ENCODE data around the gene LRRC8C.

Gene LRRC8C

DNA sequence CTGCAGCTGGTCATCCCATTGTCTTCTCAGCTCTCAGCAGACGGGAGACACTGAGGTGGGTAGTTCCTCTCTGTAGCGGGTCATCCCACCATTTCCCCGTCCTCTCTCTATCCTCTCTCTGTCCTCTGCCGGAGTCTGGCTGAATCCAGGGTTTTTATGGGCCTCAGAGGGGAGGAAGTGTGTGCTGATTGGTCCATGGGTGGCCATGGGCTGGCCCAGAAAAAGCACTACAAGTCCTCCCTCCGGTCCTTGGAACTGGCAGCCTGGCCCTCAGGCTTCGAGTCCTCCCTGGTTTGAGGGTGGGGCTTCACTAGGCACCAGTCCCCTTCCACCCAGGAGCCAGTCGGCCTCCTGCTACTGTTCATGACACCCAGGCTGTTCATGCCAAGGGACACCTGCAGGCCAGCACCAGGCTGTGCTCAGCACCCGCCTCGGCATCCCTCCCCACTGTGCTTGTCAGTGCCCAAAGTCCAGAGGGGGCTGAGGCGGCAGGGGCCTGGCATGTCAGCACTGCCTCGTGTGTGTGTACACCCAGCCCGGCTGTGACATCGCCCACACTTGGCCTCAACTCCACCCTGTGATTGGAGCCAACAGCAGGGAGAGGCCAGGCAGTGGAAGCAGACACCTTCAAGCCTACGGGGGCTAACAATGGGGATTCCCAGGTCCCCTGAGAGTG lies 23.0 kb upstream of the LRRC8C start:
- in situ Hi-C loops (cut with HindIII; ENCODE audit: low pct_ligation_motif_present, low sequenced_read_pairs) = no loop called here
- H3K36me3 ChIP-seq (replicated peaks) = no peaks in the 10 kb centered on the region
- TF ChIP-seq, protein P1, sequence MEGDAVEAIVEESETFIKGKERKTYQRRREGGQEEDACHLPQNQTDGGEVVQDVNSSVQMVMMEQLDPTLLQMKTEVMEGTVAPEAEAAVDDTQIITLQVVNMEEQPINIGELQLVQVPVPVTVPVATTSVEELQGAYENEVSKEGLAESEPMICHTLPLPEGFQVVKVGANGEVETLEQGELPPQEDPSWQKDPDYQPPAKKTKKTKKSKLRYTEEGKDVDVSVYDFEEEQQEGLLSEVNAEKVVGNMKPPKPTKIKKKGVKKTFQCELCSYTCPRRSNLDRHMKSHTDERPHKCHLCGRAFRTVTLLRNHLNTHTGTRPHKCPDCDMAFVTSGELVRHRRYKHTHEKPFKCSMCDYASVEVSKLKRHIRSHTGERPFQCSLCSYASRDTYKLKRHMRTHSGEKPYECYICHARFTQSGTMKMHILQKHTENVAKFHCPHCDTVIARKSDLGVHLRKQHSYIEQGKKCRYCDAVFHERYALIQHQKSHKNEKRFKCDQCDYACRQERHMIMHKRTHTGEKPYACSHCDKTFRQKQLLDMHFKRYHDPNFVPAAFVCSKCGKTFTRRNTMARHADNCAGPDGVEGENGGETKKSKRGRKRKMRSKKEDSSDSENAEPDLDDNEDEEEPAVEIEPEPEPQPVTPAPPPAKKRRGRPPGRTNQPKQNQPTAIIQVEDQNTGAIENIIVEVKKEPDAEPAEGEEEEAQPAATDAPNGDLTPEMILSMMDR (IDR thresholded peaks at IDR 0.05; ENCODE audit: low read depth, low read length, missing control alignments) = no peak
- DNase-seq = no peak
- H3K4me3 ChIP-seq (ENCODE audit: low read depth, low read length) = no peak overlapping the region
- no peak overlapping the region for H3K27ac ChIP-seq
- no peaks in the 10 kb centered on the region for H3K27me3 ChIP-seq (replicated peaks)

DNA sequence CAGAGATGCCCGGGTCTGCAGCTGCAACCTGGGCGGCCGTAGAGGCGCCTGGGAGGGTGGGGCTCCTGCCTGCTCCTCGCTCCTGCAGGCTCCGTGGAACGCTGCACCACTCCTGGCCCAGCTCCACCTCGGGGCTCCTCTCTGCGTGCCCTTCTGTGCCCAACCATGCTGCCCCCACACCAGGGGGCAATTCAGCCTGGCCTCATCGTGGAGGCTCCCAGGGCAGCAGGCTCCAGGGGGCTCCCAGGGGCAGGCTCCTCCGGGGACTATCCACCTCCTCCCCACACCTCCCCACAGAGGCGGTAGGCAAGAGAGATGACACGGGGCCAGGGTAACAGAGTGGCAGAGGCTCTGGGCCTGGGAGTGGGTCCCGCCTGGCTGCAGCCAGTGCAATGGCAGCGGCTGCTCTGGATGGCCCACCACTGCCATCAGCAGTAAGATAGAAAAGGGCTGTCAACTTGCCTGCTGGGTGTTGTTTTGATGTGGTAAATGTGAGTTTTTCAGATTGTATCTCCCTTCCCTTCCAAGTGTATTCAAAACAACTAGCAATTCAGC lies 22.4 kb upstream of the LRRC8C start:
- H3K27me3 ChIP-seq (replicated peaks) = no peaks in the 10 kb centered on the region
- TF ChIP-seq, protein P1 (IDR thresholded peaks at IDR 0.05; ENCODE audit: low read depth, low read length, missing control alignments) = no peak
- no peak overlapping the region for H3K27ac ChIP-seq
- in situ Hi-C loops (cut with HindIII; ENCODE audit: low pct_ligation_motif_present, low sequenced_read_pairs) = no loop called here
- no peak for DNase-seq
- H3K4me3 ChIP-seq (ENCODE audit: low read depth, low read length) = no peak overlapping the region
- no peaks in the 10 kb centered on the region for H3K36me3 ChIP-seq (replicated peaks)

DNA sequence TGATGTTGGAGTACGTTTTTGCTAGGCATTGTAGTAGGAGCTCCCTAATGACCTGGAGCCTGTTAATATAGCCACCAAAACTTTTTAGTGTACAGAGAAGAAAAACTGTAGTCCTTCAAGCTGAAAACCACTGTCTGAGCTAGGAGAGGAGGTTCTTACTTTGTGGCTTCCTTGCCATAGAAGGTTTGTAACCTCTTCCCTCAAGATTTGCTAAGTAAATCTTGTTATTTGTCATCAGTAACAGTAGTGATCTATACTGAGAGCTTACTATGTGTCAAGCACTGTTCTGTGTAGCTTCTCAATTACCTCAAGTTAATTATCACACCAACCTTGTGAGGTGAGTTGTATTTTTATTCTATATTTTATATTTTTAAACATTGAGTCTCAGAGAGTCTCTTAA lies 21.2 kb upstream of the LRRC8C start:
- DNase-seq = no peak
- in situ Hi-C loops (cut with HindIII; ENCODE audit: low pct_ligation_motif_present, low sequenced_read_pairs) = no loop called here
- Histone ChIP-seq H3K36me3 (replicated peaks) (no peaks in the 10 kb centered on the region), H3K4me3 (ENCODE audit: low read depth, low read length) (no peak overlapping the region), H3K27me3 (replicated peaks) (no peaks in the 10 kb centered on the region), H3K27ac (no peak overlapping the region)
- TF ChIP-seq, protein P1 (IDR thresholded peaks at IDR 0.05; ENCODE audit: low read depth, low read length, missing control alignments) = no peak

DNA sequence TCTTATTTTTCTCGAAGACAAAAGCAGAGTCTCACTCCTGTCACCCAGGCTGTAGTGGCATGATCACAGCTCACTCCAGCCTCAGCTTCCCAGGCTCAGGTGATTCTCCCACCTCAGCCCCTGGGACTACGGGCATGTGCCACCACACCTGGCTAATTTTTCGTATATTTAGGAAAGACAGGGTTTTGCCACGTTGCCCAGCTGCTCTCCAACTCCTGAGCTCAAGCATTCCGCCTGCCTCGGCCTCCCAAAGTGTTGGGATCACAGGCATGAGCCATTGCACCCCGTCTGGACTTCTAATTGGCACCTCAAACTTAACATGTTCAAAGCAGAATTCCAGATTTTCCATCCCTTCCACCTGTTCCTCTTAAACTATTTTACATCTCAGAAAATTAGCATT lies 19.0 kb upstream of the LRRC8C start:
- TF ChIP-seq, protein P1 (IDR thresholded peaks at IDR 0.05; ENCODE audit: low read depth, low read length, missing control alignments) = no peak
- H3K27ac ChIP-seq = no peak overlapping the region
- in situ Hi-C loops (cut with HindIII; ENCODE audit: low pct_ligation_motif_present, low sequenced_read_pairs) = no loop called here

DNA sequence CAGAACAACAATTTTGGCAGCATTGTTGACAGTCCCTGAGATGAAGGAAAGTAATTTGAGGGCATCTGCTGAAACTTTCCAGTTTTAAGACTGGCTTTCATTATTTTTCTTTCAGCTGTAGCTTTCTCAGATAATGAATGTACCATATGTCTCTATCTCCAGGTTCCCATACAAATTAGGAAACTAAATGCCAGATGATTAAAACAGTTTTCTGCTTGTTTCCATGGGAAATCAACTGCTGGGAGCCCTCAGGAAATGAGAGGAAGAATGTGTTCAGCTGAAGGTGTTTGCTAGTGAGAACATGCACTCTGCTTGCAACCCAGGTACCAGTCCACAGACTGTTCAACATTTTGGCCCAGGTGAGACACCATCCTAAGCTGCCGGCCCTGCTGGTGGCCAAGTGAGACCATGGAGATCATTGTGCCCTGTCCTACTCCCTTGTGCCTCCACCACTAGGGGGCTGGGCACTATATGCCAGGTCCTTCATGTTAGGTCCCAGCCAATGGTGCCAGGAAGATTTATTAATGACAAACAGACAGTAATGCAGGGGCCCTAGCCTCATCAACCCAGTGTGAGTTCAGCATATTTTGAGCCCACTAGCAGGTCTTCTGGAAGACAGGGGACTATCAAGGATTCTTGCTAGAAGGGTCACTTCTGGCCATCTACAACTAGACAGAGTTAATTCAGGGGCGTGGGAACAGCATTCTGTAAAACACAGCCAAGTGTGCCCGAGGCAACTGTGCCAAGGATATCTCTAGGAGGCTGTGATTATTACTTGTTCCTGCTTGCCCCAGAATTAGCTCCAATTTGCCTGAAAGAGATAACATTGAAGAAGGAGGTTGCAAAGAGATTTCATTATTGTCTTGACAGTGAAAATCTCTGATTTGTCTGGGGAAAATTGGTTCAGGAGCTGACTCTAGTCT lies 17.0 kb upstream of the LRRC8C start:
- no peaks in the 10 kb centered on the region for H3K27me3 ChIP-seq (replicated peaks)
- H3K36me3 ChIP-seq (replicated peaks) = no peaks in the 10 kb centered on the region
- no peak for DNase-seq
- no peak overlapping the region for H3K27ac ChIP-seq
- TF ChIP-seq, protein P1 (IDR thresholded peaks at IDR 0.05; ENCODE audit: low read depth, low read length, missing control alignments) = peak; percentile 65
- no peak overlapping the region for H3K4me3 ChIP-seq (ENCODE audit: low read depth, low read length)
- in situ Hi-C loops (cut with HindIII; ENCODE audit: low pct_ligation_motif_present, low sequenced_read_pairs) = no loop called here

More for the DNA sequence above, 19.0 kb upstream of the LRRC8C start:
- Histone ChIP-seq H3K4me3 (ENCODE audit: low read depth, low read length) (no peak overlapping the region), H3K27me3 (replicated peaks) (no peaks in the 10 kb centered on the region), H3K36me3 (replicated peaks) (no peaks in the 10 kb centered on the region)
- DNase-seq = no peak
